ENCODE results near the gene RNF26. TPM values are rescaled to one million over a fixed set of nuclear protein-coding genes. Genes with fewer than 3 reads are reported as not detected.

RNF26 gene
- total and polyA plus RNA-seq, 10 of the 15 experiments (the other 5 are each of a cell fraction or from before 2014, with no cell fraction given) = 2.8 to 54.5 (median 17.7) TPM

- ATAC-seq = no peak
- no peaks in the 10 kb centered on the region for H3K9me3 ChIP-seq (replicated peaks; ENCODE audit: control insufficient read depth, insufficient read depth, low read length)
- no peak overlapping the region for H3K27ac ChIP-seq (ENCODE audit: control insufficient read depth, insufficient read depth)
- H3K27me3 ChIP-seq (replicated peaks in 1 of 2; ENCODE audit: control insufficient read depth in 2 of 2, insufficient read depth in 2 of 2, low read length in 1 of 2) = no peaks in the 10 kb centered on the region
- BruUV-seq (replicated peaks) = no TSS peak
- in situ Hi-C loops (cut with MboI) = no loop called here
- no peak overlapping the region for H2AFZ ChIP-seq (ENCODE audit: control insufficient read depth, low read depth, low read length)
- H3K79me2 ChIP-seq (ENCODE audit: control insufficient read depth, insufficient read depth, low read length) = no peaks in the 10 kb centered on the region
- FAIRE-seq = no peak
- no peaks in the 10 kb centered on the region for H4K20me1 ChIP-seq (ENCODE audit: control insufficient read depth, insufficient read depth)
- intact Hi-C loops (cut with micrococcal nuclease; ENCODE audit: unreplicated experiment) = no loop called here
- WGBS (ENCODE audit: insufficient coverage, insufficient replicate concordance, low lambda C conversion rate, missing lambda C conversion rate) = 100% methylated on average over 3 of the region's 3 CpGs
- no peak overlapping the region for H3K4me3 ChIP-seq
- no peaks in the 10 kb centered on the region for H3K4me1 ChIP-seq (ENCODE audit: control insufficient read depth, insufficient read depth, low read length)
- ChIA-PET RAD21 (ENCODE audit: unreplicated experiment) (no interaction called here), CTCF (interaction anchor here (0.8 to 2.5 kb wide), 8 partner anchors 10 to 150 kb away, joined by 3 to 7 read pairs (median 4); no protein-coding TSS in a partner anchor), POLR2A (interaction anchor here (0.5 to 0.6 kb wide), 2 partner anchors 45 to 215 kb away, joined by 3 read pairs; no protein-coding TSS in a partner anchor), SMC1A (ENCODE audit: uncharacterized antibody, unreplicated experiment) (interaction anchor here (0.6 to 1.9 kb wide), 4 partner anchors 16 to 851 kb away, joined by 3 to 5 read pairs (median 4); no protein-coding TSS in a partner anchor)
- no peak overlapping the region for H3K9ac ChIP-seq (ENCODE audit: control insufficient read depth, insufficient read depth, low read length)
- H3K4me2 ChIP-seq (ENCODE audit: control insufficient read depth, insufficient read depth) = no peak overlapping the region
- DNase-seq (ENCODE audit: low read depth, low spot score) = no peak
- H3K36me3 ChIP-seq (ENCODE audit: control insufficient read depth in 2 of 2, insufficient read depth in 2 of 2, low read length in 1 of 2) = peaks cover 12 to 41% of the 10 kb centered on the region in 2 experiments
- no peak for TF ChIP-seq CEBPB (IDR thresholded peaks at IDR 0.05; ENCODE audit: borderline replicate concordance in 1 of 2, low read depth in 2 of 2, low read length in 2 of 2)
- no peak for TF ChIP-seq STAT3 (IDR thresholded peaks at IDR 0.05; ENCODE audit: low read depth, low read length)
- TF ChIP-seq MXI1 (IDR thresholded peaks at IDR 0.05; ENCODE audit: low read depth, low read length) = no peak
- no peak for TF ChIP-seq SREBF1 (IDR thresholded peaks at IDR 0.05; ENCODE audit: low read length)
- TF ChIP-seq PAX5 (IDR thresholded peaks at IDR 0.05; ENCODE audit: borderline replicate concordance, low read depth, low read length) = no peak
- TF ChIP-seq IKZF2 (IDR thresholded peaks at IDR 0.05) = no peak
- TF ChIP-seq HDGF (IDR thresholded peaks at IDR 0.05) = no peak
- no peak for TF ChIP-seq ZBTB40 (IDR thresholded peaks at IDR 0.05; ENCODE audit: borderline replicate concordance)
- no peak for TF ChIP-seq SMAD1 (IDR thresholded peaks at IDR 0.05; ENCODE audit: low read depth, partially characterized antibody)
- TF ChIP-seq EP300 (IDR thresholded peaks at IDR 0.05; ENCODE audit: borderline replicate concordance in 1 of 2, control insufficient read depth in 1 of 2, low read depth in 2 of 2, low read length in 2 of 2) = no peak
- no peak for TF ChIP-seq MAX (IDR thresholded peaks at IDR 0.05; ENCODE audit: low read depth, low read length)
- no peak for TF ChIP-seq ESRRA (IDR thresholded peaks at IDR 0.05; ENCODE audit: low read length)
- TF ChIP-seq ZNF217 (IDR thresholded peaks at IDR 0.05) = no peak
- no peak for TF ChIP-seq BHLHE40 (IDR thresholded peaks at IDR 0.05; ENCODE audit: borderline replicate concordance in 1 of 2, low read depth in 2 of 2, low read length in 1 of 2)
- TF ChIP-seq SKIL (IDR thresholded peaks at IDR 0.05; ENCODE audit: low read depth, poor library complexity, severe bottlenecking) = no peak
- no peak for TF ChIP-seq MEF2B (IDR thresholded peaks at IDR 0.05; ENCODE audit: partially characterized antibody, poor library complexity, severe bottlenecking)
- no peak for TF ChIP-seq PML (IDR thresholded peaks at IDR 0.05; ENCODE audit: low read length)
These were observed 33.9 kb upstream of the RNF26 start for GRCh38 chr11:119300198-119300964.
